ENCODE measurements around the gene KCNK3.

Gene KCNK3

DNA sequence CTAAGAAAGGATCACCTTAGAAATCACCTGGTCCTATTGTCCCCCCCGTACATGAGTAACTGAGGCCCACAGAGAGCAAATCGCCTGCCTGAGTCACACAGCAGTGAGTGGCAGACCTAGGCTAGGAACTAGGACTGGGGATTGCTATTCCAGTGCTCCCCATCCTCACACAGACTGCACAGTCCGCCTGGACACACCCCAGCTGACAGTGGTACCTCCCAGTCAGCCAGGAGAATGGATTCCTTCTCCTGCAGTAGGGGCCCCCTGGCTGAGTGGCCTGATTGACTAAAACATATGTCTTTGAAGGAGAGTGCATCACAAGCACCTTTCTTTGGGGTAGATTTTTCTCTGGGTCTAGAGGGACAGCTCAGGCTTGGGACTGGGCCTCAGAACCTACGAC, 39.2 kb downstream of the KCNK3 start:
- no peak for DNase-seq (ENCODE audit: low spot score)
- in situ Hi-C loops (cut with MboI; ENCODE audit: low sequenced_read_pairs, unreplicated experiment), result no loop called here
- TF ChIP-seq, protein P1, sequence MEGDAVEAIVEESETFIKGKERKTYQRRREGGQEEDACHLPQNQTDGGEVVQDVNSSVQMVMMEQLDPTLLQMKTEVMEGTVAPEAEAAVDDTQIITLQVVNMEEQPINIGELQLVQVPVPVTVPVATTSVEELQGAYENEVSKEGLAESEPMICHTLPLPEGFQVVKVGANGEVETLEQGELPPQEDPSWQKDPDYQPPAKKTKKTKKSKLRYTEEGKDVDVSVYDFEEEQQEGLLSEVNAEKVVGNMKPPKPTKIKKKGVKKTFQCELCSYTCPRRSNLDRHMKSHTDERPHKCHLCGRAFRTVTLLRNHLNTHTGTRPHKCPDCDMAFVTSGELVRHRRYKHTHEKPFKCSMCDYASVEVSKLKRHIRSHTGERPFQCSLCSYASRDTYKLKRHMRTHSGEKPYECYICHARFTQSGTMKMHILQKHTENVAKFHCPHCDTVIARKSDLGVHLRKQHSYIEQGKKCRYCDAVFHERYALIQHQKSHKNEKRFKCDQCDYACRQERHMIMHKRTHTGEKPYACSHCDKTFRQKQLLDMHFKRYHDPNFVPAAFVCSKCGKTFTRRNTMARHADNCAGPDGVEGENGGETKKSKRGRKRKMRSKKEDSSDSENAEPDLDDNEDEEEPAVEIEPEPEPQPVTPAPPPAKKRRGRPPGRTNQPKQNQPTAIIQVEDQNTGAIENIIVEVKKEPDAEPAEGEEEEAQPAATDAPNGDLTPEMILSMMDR (IDR thresholded peaks at IDR 0.05; ENCODE audit: borderline replicate concordance, control extremely low read depth, extremely low read depth, insufficient read depth, missing control alignments), result no peak

DNA sequence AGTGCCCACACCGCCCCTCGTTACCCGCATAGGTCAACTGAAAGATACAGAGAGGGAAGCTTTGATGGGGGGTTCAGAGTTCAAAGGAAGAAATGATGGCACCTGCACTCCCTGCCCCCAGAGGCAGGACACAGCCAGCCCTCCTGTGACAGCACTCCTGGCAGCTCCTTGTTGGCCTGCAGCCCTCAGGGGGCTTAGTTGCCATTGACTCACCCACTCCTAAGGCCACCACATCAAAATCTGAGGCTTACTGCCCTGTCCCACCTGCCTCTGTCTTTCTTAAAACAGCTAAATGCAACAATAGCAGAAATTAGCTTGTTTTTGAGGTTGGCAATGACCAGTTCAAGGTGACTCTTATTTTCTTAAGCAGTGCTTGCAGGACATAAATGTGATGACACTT, 39.9 kb downstream of the KCNK3 start:
- in situ Hi-C loops (cut with MboI; ENCODE audit: low sequenced_read_pairs, unreplicated experiment), result no loop called here
- TF ChIP-seq, protein P1 (IDR thresholded peaks at IDR 0.05; ENCODE audit: borderline replicate concordance, control extremely low read depth, extremely low read depth, insufficient read depth, missing control alignments), result no peak
- DNase-seq (ENCODE audit: low spot score), result no peak

DNA sequence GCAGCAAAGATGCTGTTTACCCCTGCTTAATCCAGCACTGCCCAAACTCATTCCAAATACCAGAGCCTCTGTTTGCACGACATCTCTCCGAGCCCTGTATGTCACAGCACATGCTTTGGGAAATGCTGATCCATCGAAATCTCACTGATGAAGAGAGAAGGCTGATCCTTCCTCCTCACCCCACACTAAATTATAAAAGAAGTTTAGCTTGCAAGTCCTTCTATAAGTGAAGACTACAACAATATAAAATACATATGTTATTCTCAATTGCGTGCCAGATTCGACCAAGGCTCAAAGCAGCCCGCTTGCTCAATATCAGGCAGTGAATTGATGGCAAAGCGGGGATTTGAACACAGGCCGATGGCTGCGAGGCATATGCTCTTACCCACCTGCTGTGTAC, 40.9 kb downstream of the KCNK3 start:
- DNase-seq (ENCODE audit: low spot score), result no peak
- TF ChIP-seq, protein P1 (IDR thresholded peaks at IDR 0.05; ENCODE audit: borderline replicate concordance, control extremely low read depth, extremely low read depth, insufficient read depth, missing control alignments), result no peak
- in situ Hi-C loops (cut with MboI; ENCODE audit: low sequenced_read_pairs, unreplicated experiment), result no loop called here

DNA sequence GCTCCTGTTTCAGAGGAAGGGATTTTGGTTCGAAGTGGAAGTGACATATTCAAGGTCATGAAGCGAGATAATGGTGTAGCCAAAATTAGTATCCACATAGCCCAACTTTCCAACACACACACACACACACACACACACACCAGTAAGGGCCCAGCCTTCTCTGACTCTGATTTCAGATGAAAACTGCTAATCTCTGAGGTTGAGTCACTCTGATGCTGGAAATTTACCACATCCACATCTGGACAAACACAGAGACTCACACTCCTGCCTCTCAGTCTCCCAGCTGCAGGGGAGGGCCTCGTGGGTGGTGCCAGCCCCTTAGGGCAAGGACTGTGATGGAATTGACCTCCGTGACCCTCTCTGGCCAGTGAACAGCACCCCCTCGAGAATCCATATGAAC, 42.6 kb downstream of the KCNK3 start:
- in situ Hi-C loops (cut with MboI; ENCODE audit: low sequenced_read_pairs, unreplicated experiment), result no loop called here
- no peak for DNase-seq (ENCODE audit: low spot score)

DNA sequence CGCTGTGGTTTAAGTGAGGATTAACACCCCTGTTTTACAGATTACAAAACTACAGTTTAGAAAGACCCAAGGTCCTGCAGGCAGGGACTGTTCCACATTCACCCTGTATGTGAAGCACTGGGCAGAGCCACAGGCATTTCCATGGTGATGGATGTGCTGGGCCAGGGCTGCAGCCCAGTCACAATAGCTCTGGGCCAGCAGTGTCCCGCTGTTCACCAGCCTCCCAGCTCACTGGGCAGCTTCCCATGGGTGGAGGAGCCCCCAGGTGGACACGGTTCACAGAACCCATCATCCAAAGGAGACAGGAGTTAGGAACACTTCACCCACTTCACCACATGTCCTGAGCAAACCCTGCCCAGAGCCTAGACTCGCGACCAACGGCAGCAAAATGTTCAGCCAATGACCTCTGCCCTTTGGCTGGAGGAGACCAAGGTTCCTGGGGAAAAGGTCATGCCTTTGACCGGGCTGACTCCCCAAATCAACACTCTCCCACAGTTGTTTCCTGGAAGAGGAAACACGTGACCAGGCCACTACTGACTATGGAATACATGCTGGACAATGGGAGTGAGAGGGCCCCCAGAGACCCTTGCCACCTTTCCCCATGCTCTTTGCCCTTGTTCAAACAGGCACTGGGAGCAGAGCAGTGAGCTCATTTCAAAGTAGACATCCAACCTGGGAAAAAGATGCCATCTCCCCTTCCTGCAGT, 43.5 kb downstream of the KCNK3 start:
- no peak for DNase-seq (ENCODE audit: low spot score)
- TF ChIP-seq, protein P1 (IDR thresholded peaks at IDR 0.05; ENCODE audit: borderline replicate concordance, control extremely low read depth, extremely low read depth, insufficient read depth, missing control alignments), result no peak
- in situ Hi-C loops (cut with MboI; ENCODE audit: low sequenced_read_pairs, unreplicated experiment), result no loop called here

More for the DNA sequence above, 42.6 kb downstream of the KCNK3 start:
- TF ChIP-seq, protein P1 (IDR thresholded peaks at IDR 0.05; ENCODE audit: borderline replicate concordance, control extremely low read depth, extremely low read depth, insufficient read depth, missing control alignments), result no peak

DNA sequence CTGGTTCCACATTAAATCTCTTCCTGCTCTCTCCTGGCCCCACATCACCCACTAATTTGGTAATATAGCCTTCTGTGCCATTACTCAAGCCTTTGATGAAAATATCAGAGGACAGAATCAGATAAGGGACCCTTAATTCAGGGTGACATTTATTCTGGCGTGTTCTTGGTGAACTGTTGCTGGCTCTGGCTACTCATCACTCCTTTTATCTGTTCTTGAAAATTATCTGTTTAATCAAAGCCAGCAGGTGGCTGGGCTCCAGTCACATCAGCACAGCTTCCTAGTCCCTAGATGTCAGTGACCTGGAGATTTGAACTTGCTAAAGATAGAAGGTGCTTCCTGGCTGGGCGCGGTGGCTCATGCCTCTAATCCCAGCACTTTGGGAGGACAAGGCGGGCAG, 44.7 kb downstream of the KCNK3 start:
- in situ Hi-C loops (cut with MboI; ENCODE audit: low sequenced_read_pairs, unreplicated experiment), result no loop called here
- TF ChIP-seq, protein P1 (IDR thresholded peaks at IDR 0.05; ENCODE audit: borderline replicate concordance, control extremely low read depth, extremely low read depth, insufficient read depth, missing control alignments), result no peak

More for the DNA sequence above, 44.7 kb downstream of the KCNK3 start:
- no peak for DNase-seq (ENCODE audit: low spot score)
